GM12874 (cell line): Measurements from ENCODE around the gene TPPP2.

Experiments used
- CTCF ChIP-seq: IDR thresholded peaks from 2 replicates; pipeline ENCODE4 v1.5.1; 2011; ENCODE audit warnings: low read depth, mild to moderate bottlenecking, control low read depth, low read length, moderate library complexity; ENCODE audit not compliant: insufficient read depth

Gene TPPP2

GRCh38 chr14:21058903-21059302 is 28.9 kb downstream of the TPPP2 start:
- no peak for TF ChIP-seq CTCF

- TF ChIP-seq CTCF: no peak
These were observed 30.0 kb downstream of the TPPP2 start for GRCh38 chr14:21059842-21060613.

GRCh38 chr14:21060614-21061346 is 30.8 kb downstream of the TPPP2 start:
- no peak for TF ChIP-seq CTCF

GRCh38 chr14:21061347-21061668 is 31.3 kb downstream of the TPPP2 start:
- no peak for TF ChIP-seq CTCF

GRCh38 chr14:21063479-21063878 is 33.5 kb downstream of the TPPP2 start:
- no peak for TF ChIP-seq CTCF

GRCh38 chr14:21066882-21067502 is 37.0 kb downstream of the TPPP2 start:
- peak; percentile 28; the same call in 1 of the 2 replicates for TF ChIP-seq CTCF
